VCaP (cell line): ENCODE data around the gene STAM.

Source experiments
- H3K27ac ChIP-seq: fragments of 450-650 bp; 2 replicates; pipeline ENCODE4 v1.5.1; 2017
- TF ChIP-seq, protein P1 (sequence below): fragments of 450-650 bp; conservative IDR thresholded peaks from 2 replicates; pipeline ENCODE4 v1.5.1; 2017; ENCODE audit warnings: mild to moderate bottlenecking, moderate library complexity

The STAM gene

DNA sequence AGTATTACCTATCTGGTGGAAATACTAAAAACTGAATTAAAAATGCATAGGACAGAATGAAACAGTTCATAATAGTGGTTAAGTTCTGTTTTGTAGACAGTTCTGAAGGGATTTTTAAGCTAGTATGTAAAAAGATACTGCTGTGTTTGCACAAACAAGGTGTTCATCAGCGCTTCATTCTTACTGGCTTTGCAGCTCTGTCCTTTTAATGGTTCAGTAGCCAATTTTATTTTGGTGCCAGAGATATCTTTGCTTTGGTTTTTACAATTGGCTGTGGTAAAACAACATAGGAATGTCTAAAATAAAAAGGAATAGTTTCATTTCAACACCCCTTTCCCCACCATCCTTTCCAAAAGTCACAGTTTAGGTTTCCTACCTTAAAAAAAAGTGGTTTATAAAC is 33.0 kb downstream of the STAM start:
- H3K27ac ChIP-seq, result peak overlapping the region; percentile 26; the same call in 1 of the 2 replicates
- TF ChIP-seq, protein P1, sequence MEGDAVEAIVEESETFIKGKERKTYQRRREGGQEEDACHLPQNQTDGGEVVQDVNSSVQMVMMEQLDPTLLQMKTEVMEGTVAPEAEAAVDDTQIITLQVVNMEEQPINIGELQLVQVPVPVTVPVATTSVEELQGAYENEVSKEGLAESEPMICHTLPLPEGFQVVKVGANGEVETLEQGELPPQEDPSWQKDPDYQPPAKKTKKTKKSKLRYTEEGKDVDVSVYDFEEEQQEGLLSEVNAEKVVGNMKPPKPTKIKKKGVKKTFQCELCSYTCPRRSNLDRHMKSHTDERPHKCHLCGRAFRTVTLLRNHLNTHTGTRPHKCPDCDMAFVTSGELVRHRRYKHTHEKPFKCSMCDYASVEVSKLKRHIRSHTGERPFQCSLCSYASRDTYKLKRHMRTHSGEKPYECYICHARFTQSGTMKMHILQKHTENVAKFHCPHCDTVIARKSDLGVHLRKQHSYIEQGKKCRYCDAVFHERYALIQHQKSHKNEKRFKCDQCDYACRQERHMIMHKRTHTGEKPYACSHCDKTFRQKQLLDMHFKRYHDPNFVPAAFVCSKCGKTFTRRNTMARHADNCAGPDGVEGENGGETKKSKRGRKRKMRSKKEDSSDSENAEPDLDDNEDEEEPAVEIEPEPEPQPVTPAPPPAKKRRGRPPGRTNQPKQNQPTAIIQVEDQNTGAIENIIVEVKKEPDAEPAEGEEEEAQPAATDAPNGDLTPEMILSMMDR, result no peak

DNA sequence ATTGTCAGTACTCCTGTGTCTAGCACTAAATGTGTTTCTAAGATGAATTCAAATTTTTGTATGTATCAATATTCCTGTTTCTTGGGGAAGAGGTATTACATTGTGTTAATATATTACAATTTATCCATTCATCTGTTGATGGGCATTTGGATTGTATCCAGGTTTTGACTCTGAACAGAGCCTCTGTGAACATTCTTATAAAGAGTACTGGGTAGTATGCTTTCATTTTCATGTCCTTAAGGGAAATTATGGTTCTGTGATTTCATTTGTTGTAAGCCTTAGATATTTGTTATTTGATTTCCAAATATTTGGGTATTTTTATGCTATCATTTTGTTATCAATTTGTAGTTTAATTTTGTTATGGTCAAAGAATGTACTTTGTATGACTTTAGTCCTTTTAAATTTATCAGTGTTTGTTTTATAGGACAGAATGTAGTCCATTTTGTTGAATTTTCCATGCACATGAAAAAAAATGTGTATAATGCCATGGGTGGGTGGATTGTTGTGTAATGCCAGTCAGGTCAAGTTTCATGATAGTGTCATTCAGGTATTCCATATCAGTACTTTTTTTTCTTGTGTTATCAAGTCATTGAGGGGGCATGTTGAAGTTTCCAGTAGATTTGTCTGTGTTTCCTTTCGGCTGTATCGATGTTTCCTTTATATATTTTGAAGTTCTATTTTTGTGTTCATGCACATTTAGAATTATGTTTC is 38.4 kb downstream of the STAM start:
- TF ChIP-seq, protein P1, result no peak
- H3K27ac ChIP-seq, result no peak overlapping the region

DNA sequence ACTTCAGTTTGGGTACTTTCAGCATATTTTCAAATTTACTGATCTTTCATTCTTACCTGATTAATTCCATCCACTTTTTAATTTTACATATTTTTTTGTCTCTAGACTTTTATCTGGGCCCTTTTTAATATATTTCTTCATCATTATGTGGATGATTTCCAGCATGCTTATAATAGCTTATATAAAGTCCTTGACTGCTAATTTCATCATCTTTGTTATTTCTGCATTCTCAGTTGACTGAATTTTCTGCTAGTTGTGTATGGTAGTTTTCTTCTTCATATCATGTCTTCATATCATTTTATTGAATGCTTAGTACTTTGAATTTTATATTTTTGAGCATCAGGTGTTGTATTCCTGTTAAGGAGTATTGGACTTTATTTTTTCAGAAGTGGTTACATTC is 39.6 kb downstream of the STAM start:
- H3K27ac ChIP-seq, result no peak overlapping the region
- TF ChIP-seq, protein P1, result no peak

DNA sequence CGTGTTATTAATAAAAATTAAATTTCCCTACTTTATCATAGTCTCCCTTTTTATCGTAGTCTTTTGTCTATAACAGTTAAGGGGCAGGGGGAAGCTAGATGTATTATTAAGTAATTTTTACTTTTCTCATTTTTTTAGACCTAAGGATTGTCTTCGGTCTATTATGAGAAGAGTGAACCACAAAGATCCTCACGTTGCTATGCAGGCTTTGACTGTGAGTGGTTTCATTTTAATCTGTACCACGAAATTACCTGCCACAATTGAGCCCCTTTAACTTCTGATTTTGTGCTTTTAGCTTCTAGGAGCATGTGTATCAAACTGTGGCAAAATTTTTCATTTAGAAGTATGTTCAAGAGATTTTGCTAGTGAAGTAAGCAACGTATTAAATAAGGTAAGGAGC is 40.6 kb downstream of the STAM start:
- no peak overlapping the region for H3K27ac ChIP-seq
- TF ChIP-seq, protein P1, result no peak

GRCh38 chr10:17685233-17685840 is 41.4 kb downstream of the STAM start:
- TF ChIP-seq, protein P1, result no peak
- no peak overlapping the region for H3K27ac ChIP-seq

DNA sequence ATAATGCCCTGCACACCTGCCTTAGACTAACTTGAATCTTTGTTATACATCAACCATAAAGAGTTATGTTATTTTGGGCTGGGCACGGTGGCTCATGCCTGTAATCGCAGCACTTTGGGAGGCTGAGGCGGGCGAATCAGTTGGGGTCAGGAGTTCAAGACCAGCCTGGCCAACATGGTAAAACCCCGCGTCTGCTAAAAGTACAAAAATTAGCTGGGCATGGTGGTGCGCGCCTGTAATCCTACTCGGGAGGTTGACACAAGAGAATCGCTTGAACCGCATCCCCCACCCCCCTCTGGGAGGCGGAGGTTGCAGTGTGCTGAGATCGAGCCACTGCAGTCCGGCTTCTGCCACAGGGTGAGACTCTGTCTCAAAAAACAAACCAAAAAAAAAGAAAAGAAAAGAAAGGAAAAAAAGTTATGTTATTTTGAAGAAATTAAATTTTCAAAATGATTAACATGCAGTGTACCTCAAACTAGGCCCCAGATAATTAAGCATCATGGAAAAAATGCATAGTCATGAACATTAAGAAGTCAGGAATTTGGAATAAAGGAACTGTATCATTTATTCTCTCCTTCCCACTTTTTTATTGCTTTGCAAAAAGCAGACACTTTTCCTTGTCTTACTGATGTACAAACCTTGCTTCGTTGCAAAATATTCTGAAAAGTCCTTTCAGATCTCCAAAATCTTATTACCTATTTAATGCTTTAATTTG is 43.3 kb downstream of the STAM start:
- TF ChIP-seq, protein P1, result no peak
- H3K27ac ChIP-seq, result no peak overlapping the region

GRCh38 chr10:17689137-17689536 is 45.2 kb downstream of the STAM start:
- TF ChIP-seq, protein P1, result no peak
- no peak overlapping the region for H3K27ac ChIP-seq
